ENCODE measurements around the gene CBX2.

The CBX2 gene

GRCh38 chr17:79801156-79802038 lies 23.4 kb downstream of the CBX2 start:
- peak; percentile 69 for DNase-seq

DNA sequence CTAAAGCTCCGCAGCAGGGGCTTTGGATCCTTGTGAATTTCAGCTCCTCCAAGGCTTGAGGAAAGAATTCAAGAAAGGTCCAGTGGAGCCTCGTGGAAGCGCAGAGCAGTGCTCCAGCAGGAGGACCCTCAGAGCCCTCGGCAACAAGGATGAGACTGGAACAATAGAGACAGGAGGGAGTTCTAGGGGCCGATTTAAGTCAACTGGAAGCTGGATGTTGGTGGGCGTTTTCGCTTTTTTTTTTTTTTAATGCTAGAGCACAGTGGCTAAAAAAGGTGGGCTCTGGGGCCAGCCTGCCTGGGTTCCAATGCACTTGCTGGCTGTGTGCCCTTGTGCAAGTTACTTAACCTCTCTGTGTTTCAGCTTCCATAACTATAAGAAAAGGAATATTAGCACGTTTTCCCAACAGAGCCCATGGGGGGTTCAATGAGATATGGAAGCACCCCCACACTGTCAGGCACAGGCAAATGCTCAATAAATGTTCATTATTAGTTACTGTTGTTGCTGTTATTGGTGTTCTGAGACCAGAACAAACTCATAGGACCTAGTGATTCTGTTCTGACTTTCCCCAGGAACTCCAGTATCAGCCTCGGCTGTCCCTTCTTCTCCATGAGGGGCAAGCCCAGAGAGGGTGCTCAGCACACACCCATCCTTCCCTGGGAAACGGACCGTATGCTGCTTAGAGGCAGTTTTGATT lies 24.2 kb downstream of the CBX2 start:
- no peak for DNase-seq

GRCh38 chr17:79802736-79803420 lies 24.9 kb downstream of the CBX2 start:
- DNase-seq = peak; percentile 34

- DNase-seq = no peak
These were observed 25.6 kb downstream of the CBX2 start for GRCh38 chr17:79803421-79803996.

DNA sequence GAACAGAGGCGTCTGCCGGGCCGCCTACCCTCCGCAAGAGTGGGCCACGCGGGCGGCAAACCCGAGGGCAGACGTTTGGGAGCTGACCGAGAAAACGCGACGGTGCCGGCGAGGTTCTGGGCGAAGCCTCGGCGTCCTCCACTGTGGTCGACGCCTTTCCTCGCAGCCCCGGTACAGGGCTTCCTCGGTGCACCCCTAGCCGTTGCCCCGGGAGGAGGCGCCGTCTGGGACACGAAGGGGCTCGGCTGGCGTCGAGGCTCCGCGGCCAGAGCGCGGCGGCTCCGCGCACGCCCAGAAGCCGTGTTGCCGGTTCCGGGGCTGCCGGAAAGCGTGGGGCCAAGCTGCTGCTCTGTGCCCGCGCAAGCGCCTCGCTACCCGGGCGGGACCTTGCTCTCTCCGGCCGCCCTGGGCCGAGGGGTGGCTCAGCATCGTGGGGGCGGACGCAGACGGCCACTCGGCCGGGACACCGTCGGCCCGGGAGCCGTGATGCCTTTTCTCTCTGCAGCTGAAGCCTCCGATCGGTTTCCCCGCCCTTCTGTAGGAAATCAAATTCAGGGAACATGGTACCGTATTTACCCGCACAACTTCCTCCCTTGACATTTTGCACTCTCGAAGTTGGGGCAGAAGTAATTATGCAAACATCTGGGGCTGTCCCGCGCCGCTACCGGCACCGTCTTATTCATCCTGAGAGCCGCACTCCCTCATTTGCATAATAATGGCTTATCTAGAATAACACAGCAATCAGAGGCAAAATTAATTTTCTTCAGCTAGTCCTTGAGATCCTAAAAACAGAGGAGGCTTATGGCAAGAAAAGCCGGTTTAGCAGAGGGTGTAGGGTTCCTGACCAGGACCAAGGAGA lies 26.3 kb downstream of the CBX2 start:
- peak; percentile 57 for DNase-seq

DNA sequence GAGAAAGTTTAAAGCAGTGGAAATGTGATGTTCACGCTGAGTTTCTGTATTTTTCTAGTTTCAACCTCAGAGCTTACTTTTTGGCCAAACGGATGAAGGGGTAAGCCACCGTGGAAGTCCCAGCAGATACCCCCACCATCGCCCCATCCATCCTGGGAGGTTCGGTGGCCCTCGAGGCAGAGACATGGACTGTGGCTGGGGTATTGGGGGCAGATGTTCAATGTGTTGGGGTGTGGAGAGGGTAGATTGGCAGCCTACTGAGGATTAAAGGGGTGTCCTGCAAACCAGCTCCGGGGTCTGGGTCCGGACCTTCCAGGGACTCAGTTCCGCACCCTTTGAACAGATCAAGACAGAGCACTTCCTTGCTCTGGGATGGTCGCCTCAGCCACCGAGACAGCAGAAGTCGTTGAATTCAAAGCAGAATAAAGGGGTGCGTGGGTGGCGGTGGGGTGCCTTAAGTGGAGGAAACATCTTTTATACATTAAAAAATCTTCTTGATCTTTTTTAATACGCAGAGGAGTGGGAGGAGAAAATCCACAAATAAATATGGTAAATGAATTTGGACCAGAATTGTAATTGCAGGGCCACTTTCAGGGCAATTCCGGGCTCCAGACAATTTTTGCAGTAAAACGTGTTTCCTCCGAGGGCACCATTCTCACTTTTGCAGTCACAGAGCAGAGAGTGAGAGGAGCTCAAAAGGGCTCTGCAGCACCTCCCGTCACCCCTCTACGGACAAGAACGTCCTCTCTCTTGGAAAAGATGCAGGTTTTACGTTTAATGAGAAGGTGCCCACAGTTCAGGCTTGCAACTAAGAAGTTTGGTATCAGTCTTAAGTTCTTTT lies 27.1 kb downstream of the CBX2 start:
- no peak for DNase-seq

DNA sequence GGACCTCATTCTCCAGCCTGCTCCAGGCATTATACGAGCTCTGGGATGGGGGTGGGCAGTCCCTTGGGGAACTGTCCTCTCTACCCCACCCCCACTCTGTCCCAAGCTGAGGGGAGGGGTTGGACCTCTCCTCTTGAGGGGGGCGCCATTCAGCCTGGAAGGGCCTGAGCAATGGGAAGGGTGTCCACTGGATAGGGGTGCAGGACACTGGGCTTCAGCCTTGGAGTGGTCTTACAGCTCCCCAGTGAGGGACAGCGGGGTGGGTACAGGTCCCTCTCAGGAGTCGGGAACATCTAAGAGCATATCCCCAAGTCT lies 28.5 kb downstream of the CBX2 start:
- DNase-seq = no peak

- no peak for DNase-seq
These were observed 29.1 kb downstream of the CBX2 start for GRCh38 chr17:79806863-79807720.

DNA sequence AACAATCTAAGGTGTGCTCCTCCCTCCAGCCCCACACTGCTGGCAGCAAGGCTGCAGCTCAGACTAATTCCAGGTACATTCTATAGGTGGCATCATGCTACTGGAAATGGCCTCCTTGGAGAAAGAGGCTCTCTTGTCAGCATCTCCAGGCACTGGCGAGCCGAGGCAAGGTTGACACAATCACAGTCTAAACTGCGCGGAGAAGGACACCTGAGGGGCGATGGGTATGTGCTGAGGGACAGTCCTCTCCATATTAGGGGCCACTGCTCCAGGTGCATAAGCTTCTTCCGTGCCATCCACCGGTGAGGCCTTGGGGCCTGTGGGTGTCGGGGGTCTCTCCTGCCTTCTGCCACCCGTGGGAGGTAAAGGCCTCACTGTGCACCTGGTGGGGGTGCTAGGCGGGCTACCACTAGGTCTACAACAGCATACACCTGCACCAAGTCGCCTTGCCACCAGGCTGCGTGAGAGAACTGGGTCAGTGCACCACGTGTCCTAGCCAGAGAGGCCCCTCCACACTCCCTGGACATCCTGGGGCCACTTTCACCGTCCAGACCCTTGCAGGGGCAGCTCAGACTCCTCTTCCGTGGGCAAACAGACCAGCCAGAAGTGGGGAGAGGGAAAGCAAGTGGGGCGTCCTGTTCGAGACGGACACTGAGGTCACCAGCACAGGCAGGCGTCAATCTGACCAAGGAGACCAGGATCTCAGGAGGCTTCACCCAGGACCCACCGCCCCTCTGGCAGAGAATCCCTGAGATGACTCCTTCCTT lies 31.0 kb downstream of the CBX2 start:
- DNase-seq = peak; percentile 86

DNA sequence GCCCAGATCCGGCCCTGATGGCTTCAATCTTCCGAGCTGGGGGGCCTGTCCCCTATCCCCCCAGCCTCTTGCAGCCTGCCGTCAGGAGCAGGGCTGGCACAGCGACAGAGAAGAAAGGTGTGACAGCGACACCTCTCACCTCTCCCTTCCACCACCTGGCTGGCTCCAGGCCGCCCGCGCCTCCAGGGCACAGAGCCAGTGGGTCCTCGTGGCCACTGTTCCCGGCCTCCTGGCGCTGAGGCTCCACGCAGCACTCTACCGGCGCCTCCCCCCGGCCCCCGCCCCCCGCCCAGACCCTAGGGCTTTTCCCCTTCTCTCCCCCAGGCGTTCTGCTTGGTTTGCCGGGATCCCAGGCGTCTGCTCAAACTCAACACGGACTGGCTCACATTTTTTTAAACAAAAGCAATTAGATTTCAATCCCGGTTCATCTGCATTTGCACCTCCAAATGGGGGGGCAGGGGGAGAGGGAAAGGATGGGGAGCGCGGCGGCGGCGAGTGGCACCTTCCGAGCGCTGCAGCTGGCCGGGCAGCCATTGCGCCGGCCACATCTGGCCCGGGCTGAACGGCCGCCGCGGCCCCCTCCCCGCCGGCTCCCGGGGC lies 31.7 kb downstream of the CBX2 start:
- DNase-seq = peak; percentile 87

GRCh38 chr17:79810130-79811010 lies 32.4 kb downstream of the CBX2 start:
- DNase-seq = peak; percentile 98

DNA sequence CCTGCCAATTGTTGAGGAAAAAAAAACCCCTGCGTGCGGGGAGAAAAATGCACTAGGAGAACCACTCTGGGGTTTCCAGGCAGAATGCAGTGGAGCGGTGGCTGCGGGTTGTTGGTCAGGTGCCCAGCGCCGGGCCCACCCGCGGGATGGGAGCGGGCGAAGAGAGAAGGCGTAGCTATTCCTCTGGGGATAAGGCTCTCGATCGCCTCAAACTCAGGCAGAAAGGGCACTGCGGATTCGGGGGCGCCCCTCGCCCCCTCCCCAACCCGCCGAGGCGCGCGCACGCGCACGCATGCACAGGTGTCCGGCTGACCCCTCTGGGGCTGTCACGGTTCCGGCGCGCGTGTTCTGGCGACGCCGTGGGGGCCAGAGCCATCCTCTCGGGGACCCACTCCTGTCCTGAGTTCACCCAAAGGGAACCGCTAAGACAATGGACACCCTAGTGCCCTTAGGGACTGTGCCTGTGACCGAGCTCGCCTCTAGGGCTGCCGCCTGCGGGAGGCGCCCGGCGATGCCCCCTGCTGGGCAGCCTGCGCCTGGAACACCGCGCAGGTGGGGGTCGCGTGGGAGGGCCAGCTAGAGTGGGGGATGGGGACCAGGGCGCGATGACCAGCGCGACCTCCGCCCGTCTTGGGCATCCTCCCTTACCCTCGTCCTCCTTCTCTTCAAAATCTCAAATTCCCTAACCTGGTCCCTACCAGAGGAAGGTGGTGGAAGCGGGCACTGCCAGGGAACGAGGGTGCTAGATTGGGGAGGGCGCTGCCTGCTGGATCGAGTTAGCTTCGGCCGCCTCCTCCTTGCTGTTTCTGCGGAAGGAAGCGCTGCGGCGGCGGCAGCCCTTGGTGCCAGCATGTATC lies 33.3 kb downstream of the CBX2 start:
- DNase-seq = peak; percentile 90

DNA sequence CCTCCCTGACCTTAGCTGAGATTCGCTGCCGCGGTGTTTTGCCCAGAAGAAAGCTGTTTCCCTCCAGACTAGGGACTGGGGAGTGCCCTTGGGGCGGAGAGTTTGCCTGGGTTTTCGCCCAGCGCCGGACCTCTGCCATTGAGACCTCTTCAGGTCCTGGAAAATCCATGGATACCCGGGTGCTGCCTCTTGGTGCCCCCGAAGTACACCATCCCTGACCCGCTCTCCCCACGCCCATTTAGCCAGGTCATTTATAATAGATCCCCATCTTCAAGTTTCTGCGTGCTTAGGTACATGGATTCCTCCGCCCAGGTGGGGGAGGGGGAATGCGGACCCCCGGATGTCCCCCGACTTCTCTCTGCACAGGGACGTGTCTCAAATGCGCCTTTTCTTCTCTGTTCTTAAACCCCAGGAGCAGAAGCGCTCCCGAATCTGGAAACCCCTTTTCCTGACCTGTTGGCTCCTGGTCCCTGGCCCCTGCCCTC lies 34.0 kb downstream of the CBX2 start:
- DNase-seq = no peak

GRCh38 chr17:79812353-79813258 lies 34.7 kb downstream of the CBX2 start:
- DNase-seq = peak; percentile 72

GRCh38 chr17:79813297-79814126 lies 35.6 kb downstream of the CBX2 start:
- peak; percentile 73 for DNase-seq

All from DMS53 (cell line).